ENCODE results near the gene KLRC3.

GRCh38 chr12:10406725-10407124, 13.7 kb downstream of the KLRC3 start:
- TF ChIP-seq CTCF (conservative IDR thresholded peaks at IDR 0.05; ENCODE audit: low read depth, low read length), result no peak
- TF ChIP-seq EZH2 (IDR thresholded peaks at IDR 0.05; ENCODE audit: borderline replicate concordance, low read depth, low read length, poor library complexity, severe bottlenecking), result no peak
